ENCODE results near the gene EYA2.

The EYA2 gene

DNA sequence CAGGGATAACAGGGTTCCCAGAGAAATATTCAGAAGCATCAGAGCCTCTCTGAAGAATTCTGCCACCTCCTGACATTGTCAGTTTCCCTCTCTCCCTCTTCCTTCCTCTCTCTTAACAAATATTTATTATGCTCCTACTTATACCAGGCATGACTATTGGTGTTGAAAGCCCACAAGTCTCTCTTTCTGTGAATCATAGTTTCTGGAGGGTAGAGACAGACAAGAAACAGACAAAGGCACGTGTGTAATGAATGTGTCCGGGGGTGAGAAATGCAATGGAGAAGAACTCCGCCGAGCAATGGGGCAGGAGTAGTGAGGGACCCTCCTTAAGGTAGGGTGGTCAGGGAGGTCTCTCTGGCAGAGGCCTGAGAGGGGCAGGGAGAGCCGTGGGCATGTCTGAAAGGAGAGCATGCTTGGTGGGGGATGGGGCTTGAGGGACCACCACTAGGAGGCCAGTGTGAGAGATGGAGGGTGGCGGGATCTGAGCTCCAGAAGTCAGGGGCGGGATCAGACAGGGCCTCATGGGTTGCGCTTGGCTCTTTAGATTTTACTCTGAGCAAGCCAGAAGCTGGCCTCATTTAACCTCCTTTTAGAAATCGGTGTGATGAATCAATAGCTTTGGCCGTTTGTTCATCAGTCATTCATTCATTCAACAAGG lies 57.3 kb downstream of the EYA2 start:
- no peak for TF ChIP-seq BACH2 (CRISPR knock-in tag; IDR thresholded peaks at IDR 0.05; ENCODE audit: borderline replicate concordance)
- TF ChIP-seq ZNF8 (CRISPR knock-in tag; IDR thresholded peaks at IDR 0.05): no peak
- no peak for TF ChIP-seq ZNF565 (CRISPR knock-in tag; conservative IDR thresholded peaks at IDR 0.05; ENCODE audit: low read depth)
- TF ChIP-seq ARNTL (CRISPR knock-in tag; IDR thresholded peaks at IDR 0.05; ENCODE audit: borderline replicate concordance, low read depth): no peak
- no peak for TF ChIP-seq CSDC2 (CRISPR knock-in tag; IDR thresholded peaks at IDR 0.05)
- TF ChIP-seq TCF4 (CRISPR knock-in tag; IDR thresholded peaks at IDR 0.05; ENCODE audit: borderline replicate concordance): no peak
- TF ChIP-seq PPARA (CRISPR knock-in tag; IDR thresholded peaks at IDR 0.05; ENCODE audit: borderline replicate concordance): no peak

DNA sequence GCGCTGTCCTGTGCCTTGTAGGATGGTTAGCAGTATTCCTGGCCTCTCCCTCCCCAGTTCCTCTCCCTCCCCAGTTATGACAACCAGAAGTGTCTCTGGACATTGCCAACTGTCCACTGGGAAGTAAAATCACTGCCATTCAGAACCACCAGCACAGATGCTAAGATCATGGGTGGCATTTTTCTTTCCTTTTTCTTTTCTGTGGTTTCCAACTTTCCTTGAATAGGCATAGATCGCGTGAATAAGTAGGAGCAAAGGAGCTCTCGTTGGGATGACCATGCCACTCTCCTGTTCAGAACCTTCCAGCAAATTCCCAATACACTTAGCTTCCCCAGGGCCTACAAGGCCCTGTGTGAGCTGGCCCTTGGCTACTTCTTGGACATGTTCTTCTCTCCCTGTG lies 59.0 kb downstream of the EYA2 start:
- ATAC-seq: no peak

More for the DNA sequence above, 57.3 kb downstream of the EYA2 start:
- ATAC-seq: no peak

More for the DNA sequence above, 59.0 kb downstream of the EYA2 start:
- TF ChIP-seq, protein P1, sequence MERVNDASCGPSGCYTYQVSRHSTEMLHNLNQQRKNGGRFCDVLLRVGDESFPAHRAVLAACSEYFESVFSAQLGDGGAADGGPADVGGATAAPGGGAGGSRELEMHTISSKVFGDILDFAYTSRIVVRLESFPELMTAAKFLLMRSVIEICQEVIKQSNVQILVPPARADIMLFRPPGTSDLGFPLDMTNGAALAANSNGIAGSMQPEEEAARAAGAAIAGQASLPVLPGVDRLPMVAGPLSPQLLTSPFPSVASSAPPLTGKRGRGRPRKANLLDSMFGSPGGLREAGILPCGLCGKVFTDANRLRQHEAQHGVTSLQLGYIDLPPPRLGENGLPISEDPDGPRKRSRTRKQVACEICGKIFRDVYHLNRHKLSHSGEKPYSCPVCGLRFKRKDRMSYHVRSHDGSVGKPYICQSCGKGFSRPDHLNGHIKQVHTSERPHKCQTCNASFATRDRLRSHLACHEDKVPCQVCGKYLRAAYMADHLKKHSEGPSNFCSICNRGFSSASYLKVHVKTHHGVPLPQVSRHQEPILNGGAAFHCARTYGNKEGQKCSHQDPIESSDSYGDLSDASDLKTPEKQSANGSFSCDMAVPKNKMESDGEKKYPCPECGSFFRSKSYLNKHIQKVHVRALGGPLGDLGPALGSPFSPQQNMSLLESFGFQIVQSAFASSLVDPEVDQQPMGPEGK (CRISPR knock-in tag; IDR thresholded peaks at IDR 0.05; ENCODE audit: borderline replicate concordance): no peak
- TF ChIP-seq PPARA (CRISPR knock-in tag; IDR thresholded peaks at IDR 0.05; ENCODE audit: borderline replicate concordance) (no peak), ZC3H10 (CRISPR knock-in tag; IDR thresholded peaks at IDR 0.05) (no peak), ZFP30 (CRISPR knock-in tag; IDR thresholded peaks at IDR 0.05) (no peak), ZNF70 (CRISPR knock-in tag; IDR thresholded peaks at IDR 0.05) (no peak), CSDC2 (CRISPR knock-in tag; IDR thresholded peaks at IDR 0.05) (no peak), SNAI2 (CRISPR knock-in tag; IDR thresholded peaks at IDR 0.05) (no peak), GLIS3 (CRISPR knock-in tag; IDR thresholded peaks at IDR 0.05) (no peak), ZNF8 (CRISPR knock-in tag; IDR thresholded peaks at IDR 0.05) (no peak), TOX (CRISPR knock-in tag; IDR thresholded peaks at IDR 0.05; ENCODE audit: borderline replicate concordance) (no peak), TCF4 (CRISPR knock-in tag; IDR thresholded peaks at IDR 0.05; ENCODE audit: borderline replicate concordance) (no peak), ZFP3 (CRISPR knock-in tag; IDR thresholded peaks at IDR 0.05) (no peak), ZNF565 (CRISPR knock-in tag; conservative IDR thresholded peaks at IDR 0.05; ENCODE audit: low read depth) (no peak), ISL1 (CRISPR knock-in tag; IDR thresholded peaks at IDR 0.05) (no peak), RARB (CRISPR knock-in tag; IDR thresholded peaks at IDR 0.05) (no peak), BACH2 (CRISPR knock-in tag; IDR thresholded peaks at IDR 0.05; ENCODE audit: borderline replicate concordance) (no peak)
- TF ChIP-seq, protein P2, sequence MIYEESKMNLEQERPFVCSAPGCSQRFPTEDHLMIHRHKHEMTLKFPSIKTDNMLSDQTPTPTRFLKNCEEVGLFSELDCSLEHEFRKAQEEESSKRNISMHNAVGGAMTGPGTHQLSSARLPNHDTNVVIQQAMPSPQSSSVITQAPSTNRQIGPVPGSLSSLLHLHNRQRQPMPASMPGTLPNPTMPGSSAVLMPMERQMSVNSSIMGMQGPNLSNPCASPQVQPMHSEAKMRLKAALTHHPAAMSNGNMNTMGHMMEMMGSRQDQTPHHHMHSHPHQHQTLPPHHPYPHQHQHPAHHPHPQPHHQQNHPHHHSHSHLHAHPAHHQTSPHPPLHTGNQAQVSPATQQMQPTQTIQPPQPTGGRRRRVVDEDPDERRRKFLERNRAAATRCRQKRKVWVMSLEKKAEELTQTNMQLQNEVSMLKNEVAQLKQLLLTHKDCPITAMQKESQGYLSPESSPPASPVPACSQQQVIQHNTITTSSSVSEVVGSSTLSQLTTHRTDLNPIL (CRISPR knock-in tag; IDR thresholded peaks at IDR 0.05; ENCODE audit: low read depth): no peak
- TF ChIP-seq, protein P3, sequence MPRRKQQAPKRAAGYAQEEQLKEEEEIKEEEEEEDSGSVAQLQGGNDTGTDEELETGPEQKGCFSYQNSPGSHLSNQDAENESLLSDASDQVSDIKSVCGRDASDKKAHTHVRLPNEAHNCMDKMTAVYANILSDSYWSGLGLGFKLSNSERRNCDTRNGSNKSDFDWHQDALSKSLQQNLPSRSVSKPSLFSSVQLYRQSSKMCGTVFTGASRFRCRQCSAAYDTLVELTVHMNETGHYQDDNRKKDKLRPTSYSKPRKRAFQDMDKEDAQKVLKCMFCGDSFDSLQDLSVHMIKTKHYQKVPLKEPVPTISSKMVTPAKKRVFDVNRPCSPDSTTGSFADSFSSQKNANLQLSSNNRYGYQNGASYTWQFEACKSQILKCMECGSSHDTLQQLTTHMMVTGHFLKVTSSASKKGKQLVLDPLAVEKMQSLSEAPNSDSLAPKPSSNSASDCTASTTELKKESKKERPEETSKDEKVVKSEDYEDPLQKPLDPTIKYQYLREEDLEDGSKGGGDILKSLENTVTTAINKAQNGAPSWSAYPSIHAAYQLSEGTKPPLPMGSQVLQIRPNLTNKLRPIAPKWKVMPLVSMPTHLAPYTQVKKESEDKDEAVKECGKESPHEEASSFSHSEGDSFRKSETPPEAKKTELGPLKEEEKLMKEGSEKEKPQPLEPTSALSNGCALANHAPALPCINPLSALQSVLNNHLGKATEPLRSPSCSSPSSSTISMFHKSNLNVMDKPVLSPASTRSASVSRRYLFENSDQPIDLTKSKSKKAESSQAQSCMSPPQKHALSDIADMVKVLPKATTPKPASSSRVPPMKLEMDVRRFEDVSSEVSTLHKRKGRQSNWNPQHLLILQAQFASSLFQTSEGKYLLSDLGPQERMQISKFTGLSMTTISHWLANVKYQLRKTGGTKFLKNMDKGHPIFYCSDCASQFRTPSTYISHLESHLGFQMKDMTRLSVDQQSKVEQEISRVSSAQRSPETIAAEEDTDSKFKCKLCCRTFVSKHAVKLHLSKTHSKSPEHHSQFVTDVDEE (CRISPR knock-in tag; IDR thresholded peaks at IDR 0.05): no peak
- TF ChIP-seq, protein P4, sequence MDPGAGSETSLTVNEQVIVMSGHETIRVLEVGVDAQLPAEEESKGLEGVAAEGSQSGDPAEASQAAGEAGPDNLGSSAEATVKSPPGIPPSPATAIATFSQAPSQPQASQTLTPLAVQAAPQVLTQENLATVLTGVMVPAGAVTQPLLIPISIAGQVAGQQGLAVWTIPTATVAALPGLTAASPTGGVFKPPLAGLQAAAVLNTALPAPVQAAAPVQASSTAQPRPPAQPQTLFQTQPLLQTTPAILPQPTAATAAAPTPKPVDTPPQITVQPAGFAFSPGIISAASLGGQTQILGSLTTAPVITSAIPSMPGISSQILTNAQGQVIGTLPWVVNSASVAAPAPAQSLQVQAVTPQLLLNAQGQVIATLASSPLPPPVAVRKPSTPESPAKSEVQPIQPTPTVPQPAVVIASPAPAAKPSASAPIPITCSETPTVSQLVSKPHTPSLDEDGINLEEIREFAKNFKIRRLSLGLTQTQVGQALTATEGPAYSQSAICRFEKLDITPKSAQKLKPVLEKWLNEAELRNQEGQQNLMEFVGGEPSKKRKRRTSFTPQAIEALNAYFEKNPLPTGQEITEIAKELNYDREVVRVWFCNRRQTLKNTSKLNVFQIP (CRISPR knock-in tag; IDR thresholded peaks at IDR 0.05; ENCODE audit: borderline replicate concordance, low read depth): no peak
- TF ChIP-seq, protein P5, sequence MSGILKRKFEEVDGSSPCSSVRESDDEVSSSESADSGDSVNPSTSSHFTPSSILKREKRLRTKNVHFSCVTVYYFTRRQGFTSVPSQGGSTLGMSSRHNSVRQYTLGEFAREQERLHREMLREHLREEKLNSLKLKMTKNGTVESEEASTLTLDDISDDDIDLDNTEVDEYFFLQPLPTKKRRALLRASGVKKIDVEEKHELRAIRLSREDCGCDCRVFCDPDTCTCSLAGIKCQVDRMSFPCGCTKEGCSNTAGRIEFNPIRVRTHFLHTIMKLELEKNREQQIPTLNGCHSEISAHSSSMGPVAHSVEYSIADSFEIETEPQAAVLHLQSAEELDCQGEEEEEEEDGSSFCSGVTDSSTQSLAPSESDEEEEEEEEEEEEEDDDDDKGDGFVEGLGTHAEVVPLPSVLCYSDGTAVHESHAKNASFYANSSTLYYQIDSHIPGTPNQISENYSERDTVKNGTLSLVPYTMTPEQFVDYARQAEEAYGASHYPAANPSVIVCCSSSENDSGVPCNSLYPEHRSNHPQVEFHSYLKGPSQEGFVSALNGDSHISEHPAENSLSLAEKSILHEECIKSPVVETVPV (CRISPR knock-in tag; IDR thresholded peaks at IDR 0.05): no peak

Measured in SK-N-SH treated with all-trans-retinoic acid at 6 μM for 48 hours (cell line).